Measurements from ENCODE around the gene GAS7. TPM values are rescaled to one million over a fixed set of nuclear protein-coding genes. Genes with fewer than 3 reads are reported as not detected.

Gene GAS7
- total RNA-seq, 1 donor from 2014 or later = 72.1 TPM

DNA sequence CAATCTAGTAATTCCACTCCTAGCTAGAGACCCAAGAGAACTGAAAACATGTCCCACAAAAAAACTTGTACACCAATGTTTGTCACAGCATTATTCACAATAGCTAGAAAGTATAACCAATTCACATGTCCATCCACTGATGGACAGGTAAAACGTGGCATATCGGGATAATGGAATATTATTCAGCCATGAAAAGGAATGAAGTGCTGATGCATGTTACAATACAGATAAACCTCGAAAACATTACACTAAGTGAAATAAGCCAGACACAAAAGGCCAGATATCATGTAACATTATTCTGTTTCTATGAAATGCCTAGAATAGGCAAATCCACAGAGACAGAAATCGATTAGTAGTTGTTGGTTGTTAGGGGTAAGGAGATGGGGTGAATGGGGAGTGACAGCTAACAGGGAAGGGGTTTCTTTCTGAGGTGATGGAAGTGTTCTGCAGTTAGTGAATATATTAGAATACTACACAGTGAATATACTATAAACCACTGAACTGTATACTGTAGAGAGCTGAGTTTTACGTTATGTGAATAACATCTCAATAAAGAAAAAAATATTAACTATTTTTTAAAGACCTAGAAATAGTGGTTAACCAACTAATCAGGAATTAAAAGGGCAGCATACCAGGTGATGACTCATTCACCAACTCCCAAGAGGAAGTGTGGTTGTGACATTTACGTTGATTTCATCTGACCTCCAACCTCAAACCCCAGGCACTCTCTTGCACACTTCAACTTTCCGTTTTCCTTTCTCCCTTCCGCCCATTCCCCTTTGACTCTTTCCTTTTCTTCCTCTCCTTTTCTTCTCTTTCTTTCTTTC, 48.6 kb downstream of the GAS7 start:
- intact Hi-C loops (cut with DNase I) = no loop called here
- DNase-seq (no peak), ATAC-seq (ENCODE audit: poor library complexity) (peak; percentile 56)

DNA sequence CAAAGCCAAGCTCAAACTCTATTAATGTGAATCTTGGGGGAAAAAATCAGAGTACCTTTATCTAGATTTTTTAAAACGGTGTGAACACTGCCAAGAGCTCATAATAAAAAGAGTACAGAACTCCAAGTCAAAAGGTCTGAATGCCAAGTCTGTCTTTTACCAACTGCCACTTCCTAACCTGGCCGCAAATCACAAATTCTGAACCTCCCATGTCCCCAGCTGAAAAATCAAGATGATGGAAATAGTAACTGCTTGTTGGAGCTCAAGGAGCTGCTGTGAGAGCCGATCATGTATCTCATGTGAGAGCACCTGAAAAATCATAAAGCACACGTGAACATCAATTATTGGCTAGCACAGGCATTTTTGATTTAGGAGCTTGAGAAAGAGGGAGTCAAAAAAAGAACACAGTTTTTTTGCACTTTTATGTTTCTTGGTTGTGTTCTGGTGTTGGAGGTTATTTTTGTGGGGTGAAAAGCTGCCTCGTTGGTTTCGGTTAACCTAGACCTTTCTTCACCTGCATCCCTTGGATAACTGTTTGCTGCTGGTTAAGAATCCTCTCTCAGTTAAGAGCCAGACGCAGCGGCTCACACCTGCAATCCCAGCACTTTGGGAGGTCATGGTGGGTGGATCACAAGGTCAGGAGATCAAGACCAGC, 50.5 kb downstream of the GAS7 start:
- ATAC-seq (ENCODE audit: poor library complexity) (no peak), DNase-seq (no peak)
- intact Hi-C loops (cut with DNase I) = no loop called here

GRCh38 chr17:10147040-10147439, 51.4 kb downstream of the GAS7 start:
- intact Hi-C loops (cut with DNase I) = no loop called here
- ATAC-seq (ENCODE audit: poor library complexity) (no peak), DNase-seq (no peak)

DNA sequence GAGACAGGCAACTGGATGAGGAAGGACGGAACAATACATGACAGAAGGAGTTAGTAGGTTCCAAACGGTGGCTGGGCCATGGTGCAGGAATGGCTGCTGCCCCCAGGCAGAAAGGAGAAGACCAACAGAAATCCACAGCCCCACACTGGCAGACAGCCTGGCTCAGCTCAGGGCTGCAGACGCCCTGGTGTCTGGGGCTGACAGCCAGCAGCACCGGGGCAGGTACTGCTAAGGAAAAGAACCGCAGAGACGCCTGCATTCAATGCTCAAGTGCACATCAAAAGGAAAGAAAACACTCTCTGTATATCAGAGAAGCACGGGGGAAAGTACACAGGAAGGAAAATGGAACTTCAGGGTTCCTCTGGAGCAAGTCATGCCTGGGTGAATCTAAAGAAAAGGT, 53.4 kb downstream of the GAS7 start:
- intact Hi-C loops (cut with DNase I) = no loop called here
- peak; percentile 25 for ATAC-seq (ENCODE audit: poor library complexity)
- DNase-seq = no peak

- ATAC-seq (ENCODE audit: poor library complexity) = no peak
- no peak for DNase-seq
- intact Hi-C loops (cut with DNase I) = no loop called here
These were observed 54.0 kb downstream of the GAS7 start for GRCh38 chr17:10144456-10144855.

DNA sequence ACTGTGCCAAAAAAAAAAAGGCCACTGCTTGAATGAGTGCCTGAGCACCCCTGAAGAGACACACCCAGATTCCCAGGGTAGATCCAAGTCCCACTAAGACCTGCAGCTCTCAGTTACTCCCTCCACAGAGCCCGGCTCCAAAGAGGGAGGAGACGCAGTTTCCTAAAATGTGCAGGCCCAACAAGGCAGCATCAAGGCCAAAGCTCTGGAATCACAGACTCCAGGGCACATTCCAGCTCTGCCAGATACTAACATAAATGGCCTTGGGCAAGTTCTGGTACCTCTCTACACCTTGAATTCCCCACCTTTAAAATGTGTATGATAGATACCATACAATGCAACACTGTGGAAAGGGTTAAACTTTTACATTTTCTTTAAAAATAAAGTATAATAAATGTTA, 57.0 kb downstream of the GAS7 start:
- ATAC-seq (ENCODE audit: poor library complexity) (no peak), DNase-seq (no peak)
- intact Hi-C loops (cut with DNase I) = no loop called here

DNA sequence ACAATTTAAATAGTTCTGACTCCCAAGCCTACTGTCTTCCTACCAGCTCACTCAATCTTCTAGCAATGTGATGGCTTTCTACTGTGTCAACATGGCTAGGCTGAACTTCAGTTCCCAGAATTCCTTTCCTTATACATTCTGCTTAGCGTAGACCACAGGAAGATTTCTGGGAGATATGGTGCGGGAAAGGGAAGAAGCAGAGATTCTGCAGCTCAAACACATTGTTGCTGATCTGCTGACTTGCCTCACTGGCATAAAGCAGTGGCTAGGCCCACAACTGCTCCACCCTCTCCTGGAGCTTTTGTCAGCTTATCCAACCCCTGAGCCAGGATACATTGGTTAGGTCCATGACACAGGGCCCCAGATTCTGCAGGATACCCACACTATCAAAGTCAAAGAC, 58.8 kb downstream of the GAS7 start:
- ATAC-seq (ENCODE audit: poor library complexity) (no peak), DNase-seq (no peak)
- intact Hi-C loops (cut with DNase I) = no loop called here

GRCh38 chr17:10136258-10136981, 62.0 kb downstream of the GAS7 start:
- intact Hi-C loops (cut with DNase I) = no loop called here
- ATAC-seq (ENCODE audit: poor library complexity) = peak; percentile 52

DNA sequence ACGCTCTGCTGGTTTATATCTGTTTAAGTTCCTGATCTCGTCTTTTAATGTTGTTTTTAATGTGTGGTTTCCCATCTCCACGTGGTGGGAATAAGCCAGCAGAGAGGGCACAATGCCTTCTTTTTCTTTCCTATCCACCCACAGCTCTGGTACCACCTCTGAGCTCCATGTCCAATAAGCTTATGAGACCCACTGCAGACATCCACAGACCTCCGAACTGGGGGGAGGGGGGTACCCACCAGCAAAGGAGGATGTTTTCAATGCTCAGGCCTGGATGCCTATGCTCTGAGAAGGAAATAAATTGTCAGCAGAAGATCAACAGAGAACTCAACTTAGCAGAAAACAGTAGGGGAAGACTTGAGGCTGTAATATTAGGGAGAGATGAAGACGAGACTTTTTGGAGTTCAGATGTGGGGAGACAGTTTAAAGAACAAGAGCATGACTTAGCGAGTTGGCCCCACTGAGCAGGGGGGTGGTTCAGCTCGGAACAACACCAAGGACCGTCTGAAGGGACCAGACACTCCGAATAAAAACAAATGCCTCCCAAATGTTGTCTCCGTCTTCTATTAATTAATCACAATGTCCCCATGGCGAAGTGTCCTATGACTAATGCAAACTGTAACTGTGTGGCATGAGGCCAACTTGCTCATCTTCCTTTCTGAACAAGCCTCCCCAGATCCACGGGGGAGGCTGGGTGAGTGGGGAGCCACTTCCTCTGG, 62.7 kb downstream of the GAS7 start:
- peak; percentile 60 for DNase-seq
- peak; percentile 56 for ATAC-seq (ENCODE audit: poor library complexity)
- intact Hi-C loops (cut with DNase I) = no loop called here

More at GRCh38 chr17:10136258-10136981, 62.0 kb downstream of the GAS7 start:
- DNase-seq = no peak

DNA sequence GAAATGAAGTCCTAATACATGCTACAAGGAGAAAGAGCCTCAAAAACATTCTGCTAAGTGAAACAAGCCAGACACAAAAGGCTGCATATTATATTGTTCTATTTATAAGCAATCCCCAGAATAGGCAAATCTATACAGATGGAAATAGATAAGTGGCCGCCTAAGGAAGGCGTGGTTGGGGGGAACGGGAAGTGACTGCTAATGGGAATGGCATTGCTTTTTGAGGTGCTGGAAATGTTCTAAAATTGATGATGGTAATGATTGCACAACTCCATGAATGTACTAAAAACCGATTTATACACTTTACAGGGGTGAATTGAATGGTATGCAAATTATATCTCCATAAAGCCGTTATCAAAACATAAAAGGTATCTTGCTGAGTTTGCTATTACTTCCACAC, 67.7 kb downstream of the GAS7 start:
- DNase-seq (no peak), ATAC-seq (ENCODE audit: poor library complexity) (no peak)
- intact Hi-C loops (cut with DNase I) = no loop called here

- no peak for ATAC-seq (ENCODE audit: poor library complexity)
- intact Hi-C loops (cut with DNase I) = no loop called here
- no peak for DNase-seq
These were observed 68.1 kb downstream of the GAS7 start for GRCh38 chr17:10130263-10130662.

DNA sequence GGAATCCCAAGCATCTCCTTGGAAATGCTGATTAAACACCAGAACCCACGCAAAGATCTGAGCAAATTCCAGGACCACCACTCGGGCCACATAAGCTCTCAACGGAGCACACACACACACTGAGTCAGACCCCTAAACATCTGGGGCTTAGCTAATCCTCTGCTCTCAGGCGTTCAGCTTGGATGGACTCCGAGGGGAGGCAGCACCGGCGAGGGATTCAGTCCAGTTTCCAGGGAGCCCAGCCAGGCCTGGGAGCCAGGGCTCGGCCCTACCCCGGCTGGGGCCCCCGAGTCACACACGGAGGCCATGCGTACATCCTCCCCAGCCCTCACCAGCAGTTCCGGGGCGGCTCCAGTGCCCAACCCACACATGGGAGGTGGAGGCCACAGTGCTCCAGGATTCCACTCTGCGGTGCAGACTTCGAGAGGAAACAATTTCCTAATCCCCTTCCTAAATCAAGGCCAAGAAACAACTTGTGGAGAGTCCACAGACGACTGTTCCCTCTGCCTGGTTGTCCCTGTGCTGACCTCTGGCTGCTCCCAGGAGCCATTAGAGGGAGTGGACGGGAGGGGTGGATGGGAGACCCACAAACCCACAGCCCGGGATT, 70.5 kb downstream of the GAS7 start:
- DNase-seq (peak; percentile 92), ATAC-seq (ENCODE audit: poor library complexity) (peak; percentile 79)
- intact Hi-C loops (cut with DNase I) = loop anchor here (10.0 kb wide), 1 partner anchor 67 kb away; the partner anchor contains the start of gene GAS7

GRCh38 chr17:10126616-10127501, 71.5 kb downstream of the GAS7 start:
- intact Hi-C loops (cut with DNase I) = loop anchor here (10.0 kb wide), 1 partner anchor 68 kb away; the partner anchor contains the start of gene GAS7
- DNase-seq (peak; percentile 53), ATAC-seq (ENCODE audit: poor library complexity) (peak; percentile 20)

GRCh38 chr17:10126276-10126615, 72.2 kb downstream of the GAS7 start:
- intact Hi-C loops (cut with DNase I) = loop anchor here (10.0 kb wide), 1 partner anchor 69 kb away; the partner anchor contains the start of gene GAS7
- ATAC-seq (ENCODE audit: poor library complexity) = no peak

DNA sequence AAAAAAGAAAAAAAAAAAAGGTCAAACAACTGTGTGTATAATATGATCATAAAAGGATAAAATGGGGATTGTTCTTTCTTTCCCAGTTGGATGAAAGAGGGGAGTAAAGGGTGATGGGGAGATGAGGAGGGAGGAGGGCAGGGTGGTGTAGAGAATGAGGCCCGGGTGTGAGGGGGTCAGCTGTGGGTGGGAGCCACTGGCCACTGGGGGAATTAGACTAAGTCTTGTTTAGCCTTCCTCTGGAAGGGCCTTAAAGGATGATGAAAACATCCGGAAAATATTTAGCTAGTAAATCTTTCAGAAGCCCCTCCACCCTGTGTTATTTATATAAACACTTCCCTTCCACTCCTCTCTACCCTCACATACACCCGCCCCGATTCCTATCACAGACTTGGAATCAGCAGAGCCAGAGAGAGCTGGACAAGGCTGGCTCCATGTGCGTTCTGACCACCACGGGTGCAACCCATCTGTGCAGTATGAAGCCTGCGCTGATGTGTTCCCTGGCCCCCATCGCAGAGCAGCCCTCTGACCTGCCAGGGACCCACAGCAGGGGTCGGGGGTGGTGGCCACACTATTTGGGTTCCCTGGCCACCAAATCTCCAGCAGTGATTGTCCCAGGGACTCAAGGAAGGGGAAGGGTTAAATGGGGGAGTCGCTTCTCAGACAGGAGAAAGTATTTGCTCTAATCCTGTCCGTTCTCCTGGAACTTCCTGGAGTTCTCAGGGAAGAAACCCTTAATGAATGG, 72.7 kb downstream of the GAS7 start:
- no peak for ATAC-seq (ENCODE audit: poor library complexity)
- no peak for DNase-seq
- intact Hi-C loops (cut with DNase I) = loop anchor here (10.0 kb wide), 1 partner anchor 69 kb away; the partner anchor contains the start of gene GAS7

More at GRCh38 chr17:10126276-10126615, 72.2 kb downstream of the GAS7 start:
- no peak for DNase-seq

- ATAC-seq (ENCODE audit: poor library complexity) (no peak), DNase-seq (peak; percentile 58)
- intact Hi-C loops (cut with DNase I) = loop anchor here (10.0 kb wide), 1 partner anchor 72 kb away; the partner anchor contains the start of gene GAS7
These were observed 75.3 kb downstream of the GAS7 start for GRCh38 chr17:10123093-10123492.
